Amniotic stem cell (primary cell): ENCODE measurements around the gene NUDT21.

Experiments used
- DNase-seq: peaks from one replicate; lab custom pipeline; 2025; lab: John Stamatoyannopoulos, UW

The NUDT21 gene

DNA sequence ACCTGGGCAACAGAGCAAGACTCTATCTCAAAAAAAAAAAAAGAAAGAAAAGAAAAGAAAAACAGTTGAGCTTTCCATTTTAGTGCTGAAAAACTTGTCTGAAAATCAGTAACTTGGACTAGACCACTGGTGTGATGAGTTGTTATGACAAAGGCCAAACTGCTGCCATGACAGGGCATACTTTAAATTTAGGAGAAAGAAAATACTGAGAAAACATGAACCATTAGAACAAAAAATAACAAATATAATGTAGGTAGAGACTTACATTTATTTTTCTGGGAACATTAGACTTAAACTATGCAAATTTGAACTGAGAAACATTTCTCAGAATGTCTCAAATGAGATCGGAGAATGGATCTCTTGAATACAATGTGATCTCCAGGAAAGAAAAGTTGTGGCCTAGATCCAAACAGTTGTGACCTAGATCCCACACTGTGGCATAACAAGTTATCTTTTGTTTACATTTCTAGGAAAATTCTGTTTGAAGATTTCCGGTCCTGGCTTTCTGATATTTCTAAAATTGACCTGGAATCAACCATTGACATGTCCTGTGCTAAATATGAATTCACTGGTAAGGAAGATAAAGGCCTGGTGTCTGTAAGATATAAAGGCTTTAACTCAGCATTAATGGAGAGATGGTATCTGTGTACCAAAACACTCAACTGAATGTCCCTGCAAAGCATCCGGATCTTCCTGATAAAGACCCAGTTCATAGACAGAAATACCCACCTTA, 11.1 kb upstream of the NUDT21 start:
- no peak for DNase-seq

DNA sequence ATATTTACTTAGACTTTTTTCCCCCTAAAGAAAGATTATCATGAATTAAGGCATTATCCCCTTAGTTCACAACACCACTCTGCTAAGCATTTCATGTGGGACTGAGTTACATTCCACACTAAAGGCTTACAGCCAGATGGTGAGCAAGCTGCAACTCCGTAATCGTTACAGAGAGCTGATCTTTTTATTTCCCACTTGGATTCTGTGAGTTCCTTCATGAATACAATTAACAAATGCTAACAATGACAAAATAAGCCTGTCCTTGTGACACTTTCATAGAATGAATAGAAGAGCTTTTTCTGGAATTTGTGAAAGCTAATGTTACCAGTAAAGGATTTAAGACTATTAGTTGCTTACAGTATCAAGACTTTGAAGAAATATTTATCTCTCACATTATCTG, 9.0 kb upstream of the NUDT21 start:
- DNase-seq: no peak

DNA sequence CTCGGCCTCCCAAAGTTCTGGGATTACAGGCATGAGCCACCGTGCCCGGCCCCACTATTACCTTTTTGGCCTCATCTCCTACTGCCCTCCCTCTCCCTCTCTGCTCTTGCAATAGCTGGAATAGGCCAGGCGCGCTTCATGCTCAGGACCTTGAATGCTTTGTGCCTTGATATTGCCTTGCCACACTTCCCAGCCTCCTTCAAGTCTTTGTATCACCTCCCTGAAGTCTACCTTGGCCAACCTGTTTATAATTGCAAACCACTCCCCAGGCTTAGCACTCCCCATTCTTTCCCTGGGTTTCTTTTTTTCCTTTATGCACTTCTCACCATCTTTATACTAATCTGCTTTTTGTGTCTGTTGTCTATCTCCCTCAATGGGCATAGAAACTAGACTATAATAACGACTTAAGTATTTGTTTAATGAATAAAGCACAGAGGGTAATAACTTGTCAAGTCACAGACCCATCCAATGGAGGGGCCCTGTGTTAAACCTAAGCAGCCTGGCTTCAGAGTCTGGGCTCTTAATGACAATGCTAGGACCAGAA, 6.9 kb upstream of the NUDT21 start:
- no peak for DNase-seq

DNA sequence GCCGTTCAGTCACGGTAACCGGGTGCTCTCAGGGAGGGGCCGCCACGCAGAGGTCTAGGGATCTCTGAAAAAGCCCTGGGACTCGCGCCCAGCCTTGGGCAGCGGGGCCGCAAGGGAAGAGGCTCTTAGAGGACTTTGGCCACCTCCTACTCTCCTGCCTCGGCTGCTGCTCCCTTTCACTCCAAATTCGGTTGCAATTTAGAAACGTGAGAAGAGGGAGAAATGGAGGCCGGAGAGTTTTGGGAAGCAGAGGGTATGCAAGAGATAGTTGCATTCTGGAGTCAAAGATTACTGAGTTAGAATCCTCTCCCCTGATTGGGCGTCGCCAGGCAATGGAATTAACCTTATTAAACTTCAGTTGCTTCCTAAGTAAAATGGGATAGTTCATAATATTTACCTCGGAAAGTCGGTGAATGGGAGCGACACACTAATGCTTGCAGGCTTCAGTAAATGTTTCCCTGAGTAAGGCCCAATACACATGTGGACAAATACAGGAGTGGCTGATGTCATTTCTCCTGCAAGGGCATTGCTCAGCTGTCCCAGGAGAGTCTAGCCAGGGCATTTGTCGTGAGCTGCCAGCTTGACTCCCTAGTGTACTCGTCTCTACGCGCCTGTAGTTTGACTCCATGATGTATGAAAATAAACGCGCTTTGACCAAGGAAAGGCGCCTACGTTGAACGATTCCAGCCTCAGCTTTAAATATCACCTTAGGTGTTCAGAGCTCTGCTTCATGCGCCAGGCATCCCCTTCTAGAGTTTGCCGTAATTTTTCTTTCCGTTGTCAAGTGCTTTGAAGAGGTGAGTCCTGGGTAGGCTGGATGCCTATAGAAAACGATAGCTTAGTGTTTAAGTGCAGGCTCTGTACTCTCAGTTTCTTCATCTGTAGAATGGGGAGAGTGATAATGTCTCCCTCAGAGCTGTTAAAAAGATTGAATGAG, 889 bp upstream of the NUDT21 start:
- DNase-seq: peak; percentile 67

DNA sequence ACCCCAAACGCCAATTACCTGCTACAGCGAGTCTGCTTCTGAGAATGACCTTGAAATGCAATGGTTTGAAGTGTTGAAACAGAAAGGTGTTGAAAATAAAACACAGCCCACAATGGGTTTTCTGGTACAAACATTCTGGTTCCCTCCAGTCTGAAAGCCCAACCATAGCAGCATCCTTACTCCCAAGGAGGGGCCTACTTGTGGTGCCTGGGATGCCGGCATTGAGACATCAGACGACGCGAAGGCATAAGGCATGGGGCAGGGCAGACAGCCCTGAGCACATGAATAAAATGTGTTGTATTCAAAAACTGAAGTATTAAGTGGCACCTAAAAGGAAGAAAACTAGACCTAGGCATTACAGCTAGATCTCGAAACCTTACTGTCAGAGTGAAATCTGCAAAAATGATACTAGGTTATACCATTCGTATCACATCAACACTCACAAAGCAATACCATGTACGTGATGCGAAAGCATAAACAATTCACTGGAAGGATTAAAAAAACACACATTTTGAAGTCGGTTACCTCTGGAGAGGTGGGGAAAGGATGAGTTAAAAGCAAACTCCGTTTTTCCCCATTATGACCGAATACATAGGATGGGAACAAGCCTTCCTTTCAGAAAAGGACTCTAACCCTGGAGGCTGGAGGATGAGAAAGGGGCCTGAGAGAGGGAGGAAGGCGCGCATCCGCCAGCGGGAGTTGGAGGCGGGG, 702 bp downstream of the NUDT21 start:
- no peak for DNase-seq

DNA sequence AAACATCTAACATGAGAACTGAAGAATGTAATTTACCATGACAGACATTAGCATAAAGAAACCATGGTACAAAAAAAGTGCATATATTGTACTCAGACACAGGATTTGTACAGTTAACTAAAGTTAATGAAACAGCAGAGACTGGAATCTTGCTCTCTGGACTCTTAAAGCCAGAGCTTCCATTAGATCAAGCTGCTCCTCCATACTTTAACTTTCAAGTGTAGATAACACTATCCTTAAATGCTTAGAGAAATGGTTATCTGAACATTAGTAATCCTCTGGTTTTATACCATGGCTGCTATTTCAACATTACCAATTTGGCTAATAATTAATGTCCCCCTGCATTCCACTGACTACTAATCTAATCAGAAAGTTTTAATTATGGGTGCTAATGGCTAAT, 3.1 kb downstream of the NUDT21 start:
- no peak for DNase-seq

DNA sequence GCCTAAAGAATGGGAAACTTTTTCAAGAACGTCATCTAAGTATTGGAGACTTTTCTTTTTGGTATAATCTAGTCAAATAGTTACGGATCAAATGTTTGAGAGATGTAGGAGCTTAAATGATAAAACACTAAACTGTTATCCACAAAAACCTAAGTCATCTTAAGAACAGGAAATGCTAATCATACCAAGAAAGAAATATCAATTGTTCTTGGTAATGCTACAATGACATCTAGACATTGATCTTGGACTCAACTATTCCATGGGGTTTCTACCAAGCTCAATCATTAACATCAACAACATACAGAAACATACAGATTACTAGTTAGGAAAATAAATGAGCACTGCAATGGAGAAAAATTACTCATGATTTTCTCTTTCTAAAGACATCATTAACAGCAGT, 3.8 kb downstream of the NUDT21 start:
- DNase-seq: no peak

GRCh38 chr16:56438038-56438437, 13.1 kb downstream of the NUDT21 start:
- no peak for DNase-seq

DNA sequence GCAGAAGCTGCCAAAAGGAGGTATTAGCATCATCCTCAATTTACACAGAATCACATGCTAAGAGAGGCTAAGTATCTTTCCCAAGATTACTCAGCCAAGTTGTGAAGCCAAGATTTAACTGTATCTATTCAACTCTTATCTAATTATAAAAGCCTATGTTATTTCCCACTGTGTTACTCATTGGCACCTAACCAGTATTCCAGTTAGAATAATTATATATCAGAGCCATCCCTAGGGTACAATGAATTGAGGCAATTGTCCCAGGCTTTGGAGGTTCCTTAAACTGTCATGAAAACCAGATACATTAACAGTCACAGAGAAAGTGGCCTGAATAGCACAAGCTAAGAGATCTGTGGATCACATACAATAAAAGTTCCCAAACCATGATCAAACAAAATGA, 14.9 kb downstream of the NUDT21 start:
- no peak for DNase-seq

DNA sequence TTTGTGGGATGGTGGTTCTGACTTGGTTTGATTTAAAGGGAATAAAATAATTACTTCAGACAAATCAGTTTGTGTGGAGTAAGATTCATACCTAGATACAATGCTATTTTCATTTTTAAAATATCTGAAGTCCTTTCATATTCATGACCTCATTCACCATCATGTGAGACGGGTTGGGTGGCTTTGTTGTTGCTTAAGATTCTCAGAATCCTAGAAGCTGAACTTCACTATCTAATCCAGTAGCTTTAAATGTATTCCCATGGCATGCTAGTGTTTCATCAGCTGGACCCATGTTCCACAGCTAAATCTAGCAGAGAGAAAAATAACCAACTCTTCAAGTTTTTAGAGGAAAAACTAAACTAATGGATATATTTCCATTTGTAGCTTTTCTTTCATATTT, 23.0 kb downstream of the NUDT21 start:
- DNase-seq: no peak

DNA sequence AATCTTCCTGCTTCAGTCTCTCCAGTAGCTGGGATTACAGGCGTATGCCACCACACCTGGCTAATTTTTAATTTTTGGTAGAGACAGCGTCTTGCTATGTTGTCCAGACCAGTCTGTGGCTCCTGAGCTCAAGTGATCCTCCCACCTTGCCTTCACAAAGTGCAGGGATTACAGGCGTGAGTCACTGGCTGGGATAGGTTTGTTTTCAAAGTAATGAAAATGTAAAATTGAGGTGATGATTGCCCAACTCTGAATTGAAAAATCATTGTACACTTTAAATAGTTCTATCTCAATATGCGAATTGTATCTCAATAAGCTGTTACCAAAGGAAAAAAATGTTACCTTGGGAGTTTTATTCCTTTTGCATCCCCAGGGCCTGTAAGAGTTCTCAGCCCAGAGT, 24.5 kb downstream of the NUDT21 start:
- DNase-seq: no peak

DNA sequence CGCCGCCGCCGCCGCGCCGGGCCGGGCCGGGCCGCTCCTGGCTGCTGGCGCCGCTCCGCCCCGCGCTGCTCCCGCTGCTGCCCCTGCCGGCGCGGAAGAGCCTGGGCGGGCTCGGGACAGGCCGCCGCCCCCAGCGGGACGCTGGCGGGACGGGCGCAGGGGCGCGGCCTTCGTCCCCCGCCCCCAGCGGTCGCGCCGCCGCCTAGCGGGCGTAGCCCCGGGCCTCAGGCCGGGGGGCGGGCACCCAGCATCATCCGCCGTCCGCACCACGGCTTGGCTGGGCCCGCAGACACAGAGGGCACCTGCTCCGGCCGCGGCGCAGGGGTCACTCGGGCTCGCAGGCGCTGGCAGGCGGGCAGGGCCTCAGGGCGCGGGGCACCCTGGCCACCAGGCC, 25.7 kb downstream of the NUDT21 start, which contains the start of gene AMFR:
Gene AMFR (minus strand): TSS at position 107 of the 394 bp plus-strand sequence. CDS start 218 bp downstream, outside the sequence.
- DNase-seq: peak; percentile 72

GRCh38 chr16:56424791-56425438, 26.2 kb downstream of the NUDT21 start:
- no peak for DNase-seq

- no peak for DNase-seq
Measured at GRCh38 chr16:56424404-56424764, 26.7 kb downstream of the NUDT21 start.

- no peak for DNase-seq
Measured at GRCh38 chr16:56423584-56424403, 27.3 kb downstream of the NUDT21 start.

DNA sequence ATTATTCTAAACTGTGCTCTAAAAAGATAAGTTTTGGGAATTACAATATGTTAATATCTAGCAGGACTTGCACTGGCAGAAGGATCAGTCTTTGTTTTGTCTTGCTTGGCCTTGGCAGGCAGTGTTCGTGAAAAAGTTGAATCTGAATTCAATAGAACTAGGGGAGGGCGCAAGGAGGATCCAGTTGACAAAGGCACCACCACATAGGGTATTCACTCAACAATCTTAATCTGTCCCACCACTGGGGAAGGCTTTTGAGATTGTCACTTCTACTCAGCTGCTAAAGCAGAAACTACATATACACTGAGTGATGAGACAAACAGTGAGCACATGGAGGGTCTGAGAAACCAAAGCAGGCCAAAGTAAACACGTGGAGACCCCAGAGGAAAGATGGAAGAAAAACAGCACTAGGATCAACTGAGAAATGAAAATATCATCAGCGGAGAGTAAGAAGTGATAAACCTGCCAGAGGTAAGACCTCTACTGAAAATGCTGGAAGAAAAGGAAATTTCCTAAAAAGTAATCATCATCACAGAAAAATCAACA, 28.2 kb downstream of the NUDT21 start:
- no peak for DNase-seq

GRCh38 chr16:56421976-56422669, 29.0 kb downstream of the NUDT21 start:
- no peak for DNase-seq

GRCh38 chr16:56421313-56421712, 29.8 kb downstream of the NUDT21 start:
- no peak for DNase-seq

DNA sequence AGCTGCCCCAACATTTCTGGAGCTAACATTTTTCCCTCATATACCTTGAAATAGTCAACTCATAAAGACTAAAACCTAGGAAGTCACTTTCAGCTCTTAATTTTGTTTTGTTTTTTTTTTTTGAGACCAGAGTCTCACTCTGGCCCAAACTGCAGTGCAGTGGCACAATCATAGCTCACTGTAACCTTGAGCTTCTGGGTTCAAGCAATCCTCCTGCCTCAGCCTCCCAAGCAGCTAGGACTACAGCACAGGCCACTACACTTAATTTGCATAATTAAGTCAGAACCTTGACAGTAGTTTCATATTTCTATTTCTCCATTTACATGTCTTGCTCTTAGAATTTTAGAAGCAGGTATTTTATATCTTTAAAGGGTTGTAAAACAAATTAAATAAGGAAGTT, 30.5 kb downstream of the NUDT21 start:
- DNase-seq: no peak
